PC-3 (cell line): ENCODE measurements around the gene UBN2.

ENCODE experiments used
- EZH2 ChIP-seq: fragments of 300-600 bp; sonication (generic); IDR thresholded peaks from one replicate; pipeline ENCODE4 v1.6.1; 2017; ENCODE audit warnings: antibody characterized with exemption, mild to moderate bottlenecking, low read length; ENCODE audit not compliant: unreplicated experiment
- EZH2phosphoT487 ChIP-seq: fragments of 300-600 bp; sonication (generic); IDR thresholded peaks from 2 replicates; pipeline ENCODE4 v1.6.1; 2018; ENCODE audit warnings: mild to moderate bottlenecking, antibody characterized with exemption, low read length, borderline replicate concordance
- TF ChIP-seq, protein P1 (sequence below): fragments of 300-600 bp; sonication (generic); conservative IDR thresholded peaks from 2 replicates; pipeline ENCODE4 v1.5.1; 2017; ENCODE audit warnings: antibody characterized with exemption, low read depth, mild to moderate bottlenecking, low read length

GRCh38 chr7:139230774-139231512 is at the start of gene UBN2:
- TF ChIP-seq, protein P1, sequence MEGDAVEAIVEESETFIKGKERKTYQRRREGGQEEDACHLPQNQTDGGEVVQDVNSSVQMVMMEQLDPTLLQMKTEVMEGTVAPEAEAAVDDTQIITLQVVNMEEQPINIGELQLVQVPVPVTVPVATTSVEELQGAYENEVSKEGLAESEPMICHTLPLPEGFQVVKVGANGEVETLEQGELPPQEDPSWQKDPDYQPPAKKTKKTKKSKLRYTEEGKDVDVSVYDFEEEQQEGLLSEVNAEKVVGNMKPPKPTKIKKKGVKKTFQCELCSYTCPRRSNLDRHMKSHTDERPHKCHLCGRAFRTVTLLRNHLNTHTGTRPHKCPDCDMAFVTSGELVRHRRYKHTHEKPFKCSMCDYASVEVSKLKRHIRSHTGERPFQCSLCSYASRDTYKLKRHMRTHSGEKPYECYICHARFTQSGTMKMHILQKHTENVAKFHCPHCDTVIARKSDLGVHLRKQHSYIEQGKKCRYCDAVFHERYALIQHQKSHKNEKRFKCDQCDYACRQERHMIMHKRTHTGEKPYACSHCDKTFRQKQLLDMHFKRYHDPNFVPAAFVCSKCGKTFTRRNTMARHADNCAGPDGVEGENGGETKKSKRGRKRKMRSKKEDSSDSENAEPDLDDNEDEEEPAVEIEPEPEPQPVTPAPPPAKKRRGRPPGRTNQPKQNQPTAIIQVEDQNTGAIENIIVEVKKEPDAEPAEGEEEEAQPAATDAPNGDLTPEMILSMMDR: no peak
- no peak for TF ChIP-seq EZH2phosphoT487
- TF ChIP-seq EZH2: no peak
